ENCODE results near the gene ZNF492.
"Not testable (repeated sequence)": the region's sequence is repeated elsewhere in the genome, so short reads cannot be mapped to it uniquely, and the experiment has no call there.

Gene ZNF492

DNA sequence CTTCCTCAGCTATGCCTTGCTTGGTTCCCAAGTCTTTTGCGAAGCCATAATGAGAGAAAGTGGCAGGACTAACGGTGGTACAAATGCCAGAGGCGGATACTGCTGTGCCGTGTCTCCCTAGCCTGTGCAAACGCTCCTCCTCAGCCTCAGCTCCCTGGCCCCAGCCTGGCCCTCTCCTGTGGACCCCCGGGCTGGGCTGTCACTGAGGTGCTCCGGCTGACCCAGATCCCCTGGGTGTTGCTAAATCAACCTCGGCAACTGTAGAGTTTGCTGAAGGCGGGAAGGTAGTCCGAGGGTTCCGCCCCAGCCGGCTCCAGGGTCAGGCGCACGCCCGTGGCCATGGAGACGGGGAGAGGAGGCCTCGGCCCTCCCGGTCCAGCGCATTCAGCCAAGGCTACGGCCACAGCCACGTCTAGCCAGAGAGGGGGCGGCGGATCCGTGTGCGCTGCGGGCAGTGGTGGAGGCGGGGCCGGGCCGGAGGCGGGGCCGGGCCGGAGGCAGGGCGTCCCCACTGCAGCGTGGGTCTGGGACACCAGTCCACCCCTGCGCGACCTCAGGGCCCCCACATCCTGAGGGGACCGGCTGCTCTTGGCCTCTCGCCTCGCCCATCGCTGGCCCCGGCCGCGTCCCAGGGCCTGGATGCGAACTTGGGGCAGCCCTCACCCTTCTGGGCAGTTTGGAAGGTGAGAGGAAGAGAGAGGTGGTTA lies 16.4 kb upstream of the ZNF492 start:
- DNase-seq, result no peak

DNA sequence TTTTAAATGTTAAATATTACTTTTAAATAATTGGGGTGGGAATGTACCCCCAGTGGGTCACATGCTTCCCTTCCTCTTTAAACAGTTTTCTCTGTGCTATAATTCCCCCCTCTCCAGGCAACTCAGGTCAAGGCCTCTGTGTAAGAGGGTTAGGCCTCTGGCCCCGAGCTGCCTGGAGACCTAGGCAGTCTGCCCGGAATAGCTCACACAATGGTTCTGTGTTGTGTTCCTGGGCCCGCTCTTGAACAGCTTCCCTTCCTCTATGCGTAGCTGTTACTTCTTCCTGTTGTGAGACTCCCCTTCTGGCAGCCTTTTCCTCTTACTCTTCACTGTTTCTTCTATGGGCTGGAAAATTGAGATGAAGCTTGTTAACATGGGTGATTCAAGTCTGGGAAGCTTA lies 14.8 kb upstream of the ZNF492 start:
- no peak for DNase-seq

DNA sequence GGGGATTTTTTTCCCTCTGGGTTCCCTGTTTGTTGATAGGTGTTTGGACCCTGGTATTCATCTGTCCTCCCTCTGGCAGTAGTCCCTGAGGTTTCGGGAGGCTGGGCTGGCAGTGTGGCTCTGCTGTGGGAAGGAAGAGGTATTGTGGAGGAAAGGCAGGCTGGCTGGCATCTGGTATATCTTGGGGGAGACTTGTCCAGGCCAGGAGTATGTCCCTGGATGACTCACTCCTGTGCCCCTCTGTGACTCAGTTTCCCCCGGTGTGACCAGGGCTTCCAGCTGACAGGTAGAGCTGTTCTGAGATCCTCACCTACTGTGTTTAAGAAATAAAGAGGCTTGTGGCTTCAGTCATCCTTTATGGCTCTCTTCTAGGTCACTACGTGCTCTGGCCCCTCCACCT lies 14.2 kb upstream of the ZNF492 start:
- no peak for DNase-seq

DNA sequence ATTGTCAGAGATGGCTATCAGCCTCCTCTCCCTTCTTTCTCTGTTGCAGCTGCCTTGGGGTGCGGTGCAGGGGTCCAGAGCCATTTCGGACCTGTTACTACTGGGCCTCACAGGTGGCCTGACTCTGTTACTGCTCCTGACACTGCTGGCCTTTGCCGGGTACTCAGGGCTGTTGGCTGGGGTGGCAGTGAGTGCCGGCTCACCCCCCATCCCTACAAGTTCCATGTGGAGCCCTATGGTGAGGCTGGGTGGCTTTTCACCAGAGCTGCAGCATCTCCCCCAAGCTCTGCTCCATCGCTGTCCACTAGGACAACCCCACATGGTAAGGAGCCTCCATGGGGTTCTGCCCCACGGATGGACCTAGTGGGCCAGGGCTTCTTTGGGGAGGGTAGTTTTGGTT lies 13.7 kb upstream of the ZNF492 start:
- DNase-seq, result no peak

DNA sequence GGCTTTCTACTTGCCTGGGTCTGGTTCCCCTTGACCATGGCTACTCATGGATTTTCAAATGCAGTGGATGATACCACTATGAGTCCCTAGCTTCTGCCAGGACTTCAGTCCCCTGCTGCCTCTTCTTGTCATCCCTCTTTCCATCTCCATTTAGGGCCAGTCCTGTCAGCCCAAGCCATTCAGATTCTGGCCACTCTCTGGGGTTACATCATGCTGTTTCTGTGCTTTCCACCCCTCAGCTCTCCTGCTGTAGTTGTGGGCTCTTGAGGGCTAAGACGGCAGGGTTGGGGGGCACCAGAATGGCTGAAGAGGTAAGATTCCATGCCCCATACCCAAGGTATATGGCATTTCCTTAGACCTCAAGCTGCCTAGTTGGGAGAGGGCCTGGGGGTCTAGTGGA lies 13.2 kb upstream of the ZNF492 start:
- no peak for DNase-seq

DNA sequence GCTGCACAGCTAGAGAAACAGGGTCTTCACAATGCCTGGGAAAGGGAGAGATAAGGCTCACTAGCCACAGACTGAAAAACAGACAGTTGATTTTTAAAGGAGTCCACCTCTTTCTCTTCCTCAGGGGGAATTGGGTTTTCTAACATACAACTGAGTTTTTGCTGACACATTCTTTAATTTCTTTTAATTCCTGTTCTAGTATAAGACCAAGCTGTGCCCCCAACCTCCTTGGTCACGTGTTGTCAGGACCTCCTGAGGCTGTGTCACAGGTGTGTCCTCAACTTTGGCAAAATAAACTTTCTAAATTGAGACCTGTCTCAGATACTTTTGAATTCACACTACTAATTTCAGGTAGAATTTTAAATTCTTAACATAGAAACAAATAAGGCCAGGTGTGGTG lies 12.1 kb upstream of the ZNF492 start:
- DNase-seq, result no peak

DNA sequence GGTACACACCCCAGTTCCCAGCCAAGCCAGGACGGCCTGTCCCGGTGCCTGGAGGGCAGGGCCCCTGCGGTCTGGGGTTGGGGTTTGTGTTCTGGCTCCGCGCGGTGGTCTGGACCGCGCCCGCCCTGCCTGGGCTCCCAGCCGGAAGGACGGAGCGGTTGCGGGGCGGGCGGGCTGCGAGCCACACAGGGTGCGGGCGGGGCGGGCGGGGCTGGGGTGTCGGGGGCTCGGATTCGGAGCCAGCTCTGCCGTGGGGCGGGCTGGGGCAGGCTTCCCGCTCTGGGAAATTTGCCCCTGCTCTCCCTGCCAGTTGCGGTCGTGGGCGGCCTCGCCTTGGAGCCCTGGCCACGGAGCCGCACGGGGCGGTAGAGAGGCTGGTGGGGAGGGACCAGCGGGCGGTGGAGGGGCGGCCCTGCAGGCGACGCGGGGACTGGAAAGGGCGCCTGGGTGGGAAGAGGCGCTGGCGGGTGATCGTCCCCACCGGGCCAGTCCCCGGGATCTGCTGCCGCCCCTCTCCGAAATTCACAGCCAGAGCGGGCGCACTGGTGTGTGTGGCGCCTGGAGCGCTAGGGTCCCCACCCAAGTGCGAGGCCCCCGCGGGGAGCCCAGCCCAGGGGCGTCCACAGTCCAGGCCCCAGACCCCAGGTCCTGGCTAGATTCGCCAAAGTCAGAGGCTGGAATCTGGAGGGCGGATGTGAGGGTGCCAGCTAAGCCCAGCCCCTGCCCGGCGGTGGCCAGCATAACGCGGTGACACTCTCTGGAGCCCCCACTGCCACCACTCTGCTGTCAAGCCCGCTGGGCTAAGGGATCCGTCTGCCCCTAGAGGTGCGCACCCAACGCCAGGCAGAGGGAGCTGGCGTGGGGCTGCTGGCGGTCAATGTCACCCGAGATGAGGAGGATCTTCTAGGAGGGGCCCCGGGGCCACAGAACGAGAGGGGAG lies 11.0 kb upstream of the ZNF492 start:
- DNase-seq, result no peak

DNA sequence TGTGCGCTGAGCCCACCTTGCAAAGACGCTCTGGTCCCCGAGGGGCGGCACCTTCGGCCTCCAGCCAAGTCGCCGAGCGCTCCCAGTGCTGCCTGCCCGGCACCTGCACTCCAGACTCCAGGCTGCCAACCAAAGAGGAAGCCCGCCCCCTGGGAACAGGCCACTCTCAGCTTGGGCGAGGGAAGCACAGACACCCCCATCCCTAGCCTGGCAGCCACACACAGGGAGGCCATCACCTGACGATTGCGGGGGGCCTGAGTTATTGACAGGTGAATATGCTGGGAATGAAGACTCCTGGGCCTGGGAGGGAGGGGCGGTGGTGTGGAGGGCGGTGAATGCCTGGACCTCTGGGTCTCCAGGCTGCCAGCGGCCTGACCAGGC lies 10.3 kb upstream of the ZNF492 start:
- DNase-seq, result no peak

DNA sequence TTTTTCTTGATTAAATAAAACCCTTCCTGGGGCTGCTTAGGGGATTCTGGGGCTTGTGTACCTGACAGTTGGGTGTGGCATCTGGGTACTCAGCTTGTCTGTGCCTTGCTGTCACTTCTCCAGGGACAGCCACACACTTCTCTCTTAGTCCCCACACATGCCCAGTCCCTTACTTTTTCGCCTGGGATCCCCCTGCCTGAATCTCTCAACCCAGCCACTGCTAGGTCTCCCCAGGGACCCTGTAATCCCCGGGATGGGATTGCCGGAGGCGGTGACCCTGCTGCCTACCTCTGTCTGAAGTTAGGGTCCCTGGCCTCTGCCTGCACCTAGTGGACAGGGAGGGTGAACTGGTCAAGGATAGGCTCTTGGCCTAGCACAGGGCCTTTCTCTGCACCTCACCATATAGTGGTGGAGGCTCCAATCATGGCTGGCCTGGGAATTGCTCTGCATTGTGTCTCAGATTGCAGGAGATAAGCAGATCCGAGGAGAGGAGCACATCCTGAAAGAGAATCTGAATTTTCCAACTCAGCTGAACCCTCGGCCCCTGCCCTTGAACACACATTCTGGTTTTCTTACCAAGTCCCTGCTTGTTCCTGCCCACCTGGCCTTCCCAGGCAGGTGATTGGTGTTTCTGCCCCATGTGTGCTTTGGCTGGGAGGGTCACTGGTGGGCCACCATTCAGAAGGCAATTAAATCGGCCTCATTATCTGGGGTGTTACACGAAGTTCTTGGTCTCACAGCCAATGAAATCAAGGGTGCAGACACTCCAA lies 8.7 kb upstream of the ZNF492 start:
- no peak for DNase-seq

DNA sequence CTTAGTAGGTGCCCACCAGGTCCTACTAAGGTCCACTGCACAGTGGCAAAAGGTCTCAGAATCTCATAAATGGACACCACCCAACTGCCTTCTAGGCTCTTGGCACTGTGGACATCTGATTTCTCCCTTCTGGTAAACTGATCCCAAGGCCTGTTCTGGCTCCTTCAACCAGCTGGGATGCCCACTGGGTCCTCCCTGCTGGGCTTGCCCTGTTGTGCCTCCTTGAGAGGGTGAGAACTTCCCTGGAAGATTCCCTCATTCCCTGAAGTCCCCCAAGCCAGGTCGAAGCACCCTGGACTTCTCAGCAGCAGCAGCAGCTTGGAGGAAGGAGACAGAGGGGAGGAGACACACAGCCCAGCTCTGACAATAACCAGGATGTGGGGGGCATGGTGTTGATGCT lies 6.6 kb upstream of the ZNF492 start:
- DNase-seq, result no peak

DNA sequence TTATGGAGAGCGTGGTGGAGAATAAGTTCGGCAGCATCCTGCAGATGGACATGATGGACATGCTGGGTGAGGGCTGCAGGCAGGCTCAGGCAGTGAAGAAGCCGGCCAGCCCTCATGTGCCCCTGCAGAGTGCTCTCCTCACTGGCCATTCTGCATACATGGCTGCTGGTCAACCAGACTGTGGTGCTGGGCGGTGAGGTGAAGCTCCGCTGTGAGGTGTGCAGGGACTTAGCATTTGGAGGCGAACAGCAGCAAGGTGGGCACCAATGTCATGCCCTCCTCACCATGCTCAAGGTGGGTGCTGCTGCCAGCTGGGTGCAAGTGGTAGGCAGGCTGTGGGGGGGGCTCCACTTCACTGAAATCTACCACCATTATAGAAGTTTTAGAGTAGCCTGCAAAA lies 5.7 kb upstream of the ZNF492 start:
- no peak for DNase-seq

DNA sequence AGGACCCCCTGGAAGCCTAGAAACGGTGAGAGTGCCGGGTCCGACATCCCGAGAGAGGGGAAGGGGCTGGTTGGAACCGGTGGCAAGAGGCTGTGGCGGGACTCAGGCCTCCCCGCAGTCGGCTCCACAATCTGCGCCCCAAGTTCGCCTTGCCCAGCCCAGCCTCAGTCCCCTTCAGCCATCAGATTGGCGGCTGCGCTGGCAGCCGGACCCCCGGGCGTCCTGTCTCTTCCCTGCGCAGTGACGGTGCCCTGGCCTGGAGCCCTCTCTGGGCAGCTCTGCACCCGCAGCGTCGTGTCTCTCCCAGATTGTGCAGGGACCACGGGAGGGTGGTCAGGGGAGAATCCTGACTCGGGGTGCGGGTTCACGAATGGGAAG lies 315 bp downstream of the ZNF492 start:
- no peak for DNase-seq

DNA sequence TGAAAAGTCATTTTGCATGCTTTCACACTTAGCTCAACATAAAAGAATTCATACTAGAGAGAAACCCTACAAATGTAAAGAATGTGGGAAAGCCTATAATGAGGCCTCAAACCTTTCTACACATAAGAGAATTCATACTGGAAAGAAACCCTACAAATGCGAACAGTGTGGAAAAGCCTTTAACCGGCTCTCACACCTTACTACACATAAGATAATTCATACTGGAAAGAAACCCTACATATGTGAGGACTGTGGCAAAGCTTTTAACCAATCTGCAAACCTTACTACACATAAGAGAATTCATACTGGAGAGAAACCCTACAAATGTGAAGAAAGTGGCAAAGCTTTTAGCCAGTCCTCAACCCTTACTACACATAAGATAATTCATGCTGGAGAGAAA lies 51.4 kb downstream of the ZNF492 start:
- not testable (repeated sequence) for DNase-seq

DNA sequence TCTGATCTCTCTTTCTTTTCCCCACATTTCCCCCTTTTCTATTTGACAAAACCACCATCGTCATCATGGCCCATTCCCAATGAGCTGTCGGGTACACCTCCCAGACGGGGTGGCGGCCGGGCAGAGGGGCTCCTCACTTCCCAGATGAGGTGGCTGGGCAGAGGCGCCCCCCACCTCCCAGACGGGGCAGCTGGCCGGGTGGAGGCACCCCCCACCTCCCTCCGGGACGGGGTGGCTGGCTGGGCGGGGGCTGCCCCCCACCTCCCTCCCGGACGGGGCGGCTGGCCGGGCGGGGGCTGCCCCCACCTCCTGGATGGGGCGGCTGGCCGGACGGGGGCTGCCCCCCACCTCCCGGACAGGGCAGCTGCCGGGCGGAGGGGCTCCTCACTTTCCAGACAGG lies 68.5 kb downstream of the ZNF492 start:
- not testable (repeated sequence) for DNase-seq

DNA sequence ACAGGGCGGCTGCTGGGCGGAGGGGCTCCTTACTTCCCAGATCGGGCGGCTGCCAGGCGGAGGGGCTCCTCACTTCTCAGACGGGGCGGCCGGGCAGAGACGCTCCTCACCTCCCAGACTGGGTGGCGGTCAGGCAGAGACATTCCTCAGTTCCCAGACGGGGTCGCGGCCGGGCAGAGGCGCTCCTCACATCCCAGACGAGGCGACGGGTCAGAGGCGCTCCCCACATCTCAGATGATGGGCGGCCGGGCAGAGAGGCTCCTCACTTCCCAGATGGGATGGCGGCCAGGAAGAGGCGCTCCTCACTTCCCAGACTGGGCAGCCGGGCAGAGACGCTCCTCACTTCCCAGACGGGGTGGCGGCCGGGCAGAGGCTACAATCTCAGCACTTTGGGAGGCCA lies 69.0 kb downstream of the ZNF492 start:
- not testable (repeated sequence) for DNase-seq

DNA sequence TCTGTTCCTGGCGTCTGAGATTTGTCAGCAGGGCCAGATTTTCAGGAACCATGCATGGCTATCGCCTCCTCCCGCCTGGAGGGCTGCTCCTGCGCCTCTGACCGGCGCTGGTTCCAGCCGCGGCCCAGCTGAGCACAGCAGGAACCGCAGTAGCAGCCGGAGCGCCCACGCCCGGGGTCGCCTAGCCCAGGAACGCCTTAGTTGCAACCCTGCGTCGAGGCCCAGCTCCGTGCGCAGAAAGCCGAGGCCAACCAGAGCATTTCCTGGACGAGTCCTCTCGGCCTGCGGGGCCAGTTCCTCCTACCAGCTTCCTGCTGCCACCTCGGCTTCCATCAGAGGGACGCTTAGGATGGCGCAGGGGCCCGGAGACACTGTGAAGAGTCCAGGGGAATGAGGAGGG lies 74.9 kb downstream of the ZNF492 start:
- no peak for DNase-seq
